Mesenchymal stem cell (in vitro differentiated cells and primary cell): Measurements from ENCODE around the gene ZNF750.
"Not testable (repeated sequence)": the region's sequence is repeated elsewhere in the genome, so short reads cannot be mapped to it uniquely, and the experiment has no call there.

Experiments
- DNase-seq: peaks from one replicate; pipeline ENCODE4 v3.0.0-alpha.2; 2013
- H2AFZ ChIP-seq: one replicate; pipeline ENCODE4 v1.6.1; 2013; ENCODE audit warnings: low read depth, mild to moderate bottlenecking, control low read depth, inconsistent platforms, low read length, moderate library complexity
- H2AK5ac ChIP-seq: 2 replicates; pipeline ENCODE4 v1.6.1; 2013; ENCODE audit warnings: low read length, moderate library complexity, mild to moderate bottlenecking, inconsistent platforms; ENCODE audit not compliant: severe bottlenecking
- H2BK120ac ChIP-seq: one replicate; pipeline ENCODE4 v1.6.1; 2013; ENCODE audit warnings: low read depth, mild to moderate bottlenecking, inconsistent platforms, low read length, moderate library complexity
- H2BK12ac ChIP-seq, 2 experiments: one replicate each; pipeline ENCODE4 v1.6.1; 2013; ENCODE audit warnings: inconsistent platforms in 2 of 2, low read length in 2 of 2, mild to moderate bottlenecking in 2 of 2, moderate library complexity in 2 of 2, control low read depth in 1 of 2
- H2BK15ac ChIP-seq: one replicate; pipeline ENCODE4 v1.6.1; 2013; ENCODE audit warnings: mild to moderate bottlenecking, low read depth, inconsistent platforms; ENCODE audit not compliant: poor library complexity, severe bottlenecking
- H2BK5ac ChIP-seq: 2 replicates; pipeline ENCODE4 v1.6.1; 2013; ENCODE audit warnings: low read depth, mild to moderate bottlenecking, low read length, control low read depth, inconsistent platforms; ENCODE audit not compliant: poor library complexity, severe bottlenecking
- H3K14ac ChIP-seq, 2 experiments: one replicate each; pipeline ENCODE4 v1.6.1; 2013; ENCODE audit warnings: inconsistent platforms in 2 of 2, low read length in 2 of 2, control low read depth in 1 of 2, mild to moderate bottlenecking in 1 of 2, moderate library complexity in 1 of 2
- H3K18ac ChIP-seq, 2 experiments: one replicate each; pipeline ENCODE4 v1.6.1; 2013; ENCODE audit warnings: inconsistent platforms in 2 of 2, low read length in 2 of 2, control low read depth in 1 of 2, low read depth in 1 of 2, mild to moderate bottlenecking in 1 of 2
- H3K23ac ChIP-seq, 2 experiments: one replicate each; pipeline ENCODE4 v1.6.1; 2013; ENCODE audit warnings: inconsistent platforms in 2 of 2, low read length in 2 of 2, mild to moderate bottlenecking in 2 of 2, moderate library complexity in 2 of 2, control low read depth in 1 of 2
- H3K27ac ChIP-seq: 2 replicates; pipeline ENCODE4 v1.5.1; 2013; ENCODE audit warnings: mild to moderate bottlenecking, moderate library complexity, low read length, control low read depth, inconsistent platforms; ENCODE audit not compliant: poor library complexity, severe bottlenecking
- H3K27me3 ChIP-seq, 2 experiments: 2 replicates each; pipeline versions ENCODE4 v1.6.1 to v1.7.0; 2013; ENCODE audit warnings: low read length in 2 of 2, mild to moderate bottlenecking in 2 of 2, moderate library complexity in 2 of 2, control low read depth in 1 of 2, inconsistent platforms in 1 of 2; ENCODE audit not compliant: control insufficient read depth in 1 of 2, insufficient read depth in 1 of 2
- H3K36me3 ChIP-seq, 2 experiments: 2 replicates each; pipeline versions ENCODE4 v1.6.1 to v1.7.0; 2013; ENCODE audit warnings: low read length in 2 of 2, control low read depth in 1 of 2, inconsistent platforms in 1 of 2, low read depth in 1 of 2, mild to moderate bottlenecking in 1 of 2; ENCODE audit not compliant: insufficient read depth in 2 of 2, control insufficient read depth in 1 of 2
- H3K4ac ChIP-seq, 2 experiments: one replicate each; pipeline ENCODE4 v1.6.1; 2013; ENCODE audit warnings: inconsistent platforms in 2 of 2, low read length in 2 of 2, mild to moderate bottlenecking in 2 of 2, moderate library complexity in 2 of 2, control low read depth in 1 of 2, low read depth in 1 of 2
- H3K4me1 ChIP-seq: 2 replicates; pipeline ENCODE4 v1.6.1; 2013; ENCODE audit warnings: low read depth, low read length, control low read depth; ENCODE audit not compliant: control insufficient read depth, insufficient read depth
- H3K4me2 ChIP-seq: 2 replicates; pipeline ENCODE4 v1.6.1; 2013; ENCODE audit warnings: low read length, mild to moderate bottlenecking, inconsistent platforms; ENCODE audit not compliant: poor library complexity, severe bottlenecking
- H3K4me3 ChIP-seq, 2 experiments: 2 replicates each; pipeline versions ENCODE4 v1.5.1 to v1.7.0; 2013; ENCODE audit warnings: low read length in 2 of 2, mild to moderate bottlenecking in 2 of 2, control low read depth in 1 of 2, low read depth in 1 of 2; ENCODE audit not compliant: insufficient read depth in 1 of 2
- H3K79me1 ChIP-seq: replicated peaks from 2 replicates; pipeline ENCODE4 v1.6.1; 2013; ENCODE audit warnings: mild to moderate bottlenecking, control low read depth, low read length, inconsistent platforms; ENCODE audit not compliant: poor library complexity, severe bottlenecking
- H3K9ac ChIP-seq: 2 replicates; pipeline ENCODE4 v1.7.0; 2013; ENCODE audit warnings: mild to moderate bottlenecking, low read length, moderate library complexity
- H3K9me3 ChIP-seq: 2 replicates; pipeline ENCODE4 v1.7.0; 2013; ENCODE audit warnings: mild to moderate bottlenecking, low read length; ENCODE audit not compliant: control insufficient read depth
- H4K8ac ChIP-seq: one replicate; pipeline ENCODE4 v1.6.1; 2013; ENCODE audit warnings: inconsistent platforms, mild to moderate bottlenecking, low read length, moderate library complexity
- H4K91ac ChIP-seq: one replicate; pipeline ENCODE4 v1.6.1; 2013; ENCODE audit warnings: mild to moderate bottlenecking, low read length, inconsistent platforms
- WGBS: methylation state at CpG from one replicate; pipeline ENCODE4 v1.1.7; 2013; ENCODE audit warnings: mixed read lengths; 5-methylcytosine and 5-hydroxymethylcytosine counted together

Gene ZNF750

GRCh38 chr17:82785581-82785980 is 54.2 kb downstream of the ZNF750 start:
- not testable (repeated sequence) for DNase-seq, H3K9ac ChIP-seq, H3K14ac ChIP-seq, H4K91ac ChIP-seq, H2BK15ac ChIP-seq, H2BK5ac ChIP-seq, H4K8ac ChIP-seq, H3K23ac ChIP-seq, H3K27ac ChIP-seq, H3K27me3 ChIP-seq, H3K9me3 ChIP-seq, H3K4me2 ChIP-seq, H3K4me3 ChIP-seq, H2AK5ac ChIP-seq, H3K18ac ChIP-seq, H3K4ac ChIP-seq, H2BK12ac ChIP-seq, H2AFZ ChIP-seq, H2BK120ac ChIP-seq
- Histone ChIP-seq H3K36me3 (peaks cover 25 to 51% of the 10 kb centered on the region in 2 experiments), H3K79me1 (peaks cover 32% of the 10 kb centered on the region), H3K4me1 (peaks cover 12% of the 10 kb centered on the region)
- WGBS, result 95% methylated on average over 14 of the region's 16 CpGs

- peaks cover 25% of the 10 kb centered on the region for H3K79me1 ChIP-seq
- no peaks in the 10 kb centered on the region for H3K9me3 ChIP-seq
- no peak overlapping the region for H2BK15ac ChIP-seq
- DNase-seq, result no peak
- H2BK120ac ChIP-seq, result no peak overlapping the region
- no peak overlapping the region for H4K91ac ChIP-seq
- no peak overlapping the region for H3K23ac ChIP-seq
- no peak overlapping the region for H3K9ac ChIP-seq
- H3K4ac ChIP-seq, result no peak overlapping the region
- no peak overlapping the region for H2AFZ ChIP-seq
- H3K4me1 ChIP-seq, result peaks cover 10% of the 10 kb centered on the region
- WGBS, result 98% methylated on average over 18 of the region's 18 CpGs
- no peaks in the 10 kb centered on the region for H3K27me3 ChIP-seq
- no peak overlapping the region for H2BK12ac ChIP-seq
- no peak overlapping the region for H4K8ac ChIP-seq
- no peak overlapping the region for H3K27ac ChIP-seq
- no peak overlapping the region for H3K18ac ChIP-seq
- no peak overlapping the region for H2BK5ac ChIP-seq
- H3K36me3 ChIP-seq, result peaks cover 25 to 39% of the 10 kb centered on the region in 2 experiments
- H2AK5ac ChIP-seq, result no peak overlapping the region
- H3K4me3 ChIP-seq, result no peak overlapping the region
- H3K4me2 ChIP-seq, result no peak overlapping the region
- H3K14ac ChIP-seq, result no peak overlapping the region
Observed at GRCh38 chr17:82783498-82783897, 56.3 kb downstream of the ZNF750 start.

- Histone ChIP-seq H3K23ac (no peak overlapping the region), H2AFZ (no peak overlapping the region), H2AK5ac (no peak overlapping the region), H3K27me3 (no peaks in the 10 kb centered on the region), H2BK5ac (no peak overlapping the region), H2BK120ac (no peak overlapping the region), H4K91ac (no peak overlapping the region), H3K14ac (no peak overlapping the region), H3K4me3 (no peak overlapping the region), H3K36me3 (peaks cover 25 to 39% of the 10 kb centered on the region in 2 experiments), H3K9ac (no peak overlapping the region), H3K79me1 (peaks cover 27% of the 10 kb centered on the region), H3K27ac (no peak overlapping the region), H3K4ac (no peak overlapping the region), H2BK12ac (no peak overlapping the region), H3K4me1 (peaks cover 10% of the 10 kb centered on the region), H2BK15ac (no peak overlapping the region), H4K8ac (no peak overlapping the region), H3K4me2 (no peak overlapping the region), H3K9me3 (no peaks in the 10 kb centered on the region), H3K18ac (no peak overlapping the region)
- no peak for DNase-seq
- WGBS, result 96% methylated on average over 42 of the region's 42 CpGs
Observed at GRCh38 chr17:82782657-82783207, 57.1 kb downstream of the ZNF750 start.

- no peak overlapping the region for H2AK5ac ChIP-seq
- no peaks in the 10 kb centered on the region for H3K9me3 ChIP-seq
- no peak overlapping the region for H3K14ac ChIP-seq
- H3K36me3 ChIP-seq, result peaks cover 25 to 33% of the 10 kb centered on the region in 2 experiments
- H2BK15ac ChIP-seq, result no peak overlapping the region
- peak overlapping the region; percentile 43 for H4K8ac ChIP-seq
- H2BK12ac ChIP-seq, result no peak overlapping the region
- H3K18ac ChIP-seq, result no peak overlapping the region
- no peak overlapping the region for H2BK5ac ChIP-seq
- no peak overlapping the region for H3K23ac ChIP-seq
- H2AFZ ChIP-seq, result no peak overlapping the region
- H3K4me3 ChIP-seq, result no peak overlapping the region
- peaks cover 22% of the 10 kb centered on the region for H3K79me1 ChIP-seq
- peaks cover 10% of the 10 kb centered on the region for H3K4me1 ChIP-seq
- H3K27me3 ChIP-seq, result no peaks in the 10 kb centered on the region
- WGBS, result 38% methylated on average over 8 of the region's 8 CpGs
- peak; percentile 68 for DNase-seq
- no peak overlapping the region for H2BK120ac ChIP-seq
- H3K27ac ChIP-seq, result no peak overlapping the region
- no peak overlapping the region for H3K4me2 ChIP-seq
- no peak overlapping the region for H3K9ac ChIP-seq
- H3K4ac ChIP-seq, result no peak overlapping the region
- no peak overlapping the region for H4K91ac ChIP-seq
Observed at GRCh38 chr17:82781894-82782274, 57.9 kb downstream of the ZNF750 start.
